GM12878 (cell line): ENCODE data around the gene MAPK1IP1L. TPM values are rescaled to one million over a fixed set of nuclear protein-coding genes. Genes with fewer than 3 reads are reported as not detected.

Experiments
- ATAC-seq: fragments of 200-7000 bp; cut with Tn5 transposase; 3 replicates; pipeline ENCODE4 v1.9.1; 2020; ENCODE audit warnings: mild to moderate bottlenecking, moderate library complexity
- BruUV-seq: library from RNA; stranded (reverse); fragments of 400-500 nt; replicated peaks from 2 replicates; lab custom pipeline; 2021; lab: Mats Ljungman, UMichigan
- CTCF ChIA-PET: fragments of 300-600 bp; sonication (Branson Sonifier 250); formaldehyde crosslinking; extraction: SDS; loops from one replicate; lab custom pipeline; 2021; ENCODE audit warnings: inconsistent platforms; lab: Yijun Ruan, JAX
- POLR2A ChIA-PET: fragments of 350-600 bp; formaldehyde crosslinking; extraction: SDS; loops from one replicate; lab custom pipeline; 2021; ENCODE audit warnings: inconsistent platforms; lab: Charles Lee
- RAD21 ChIA-PET: fragments of 300-600 bp; sonication (Branson Sonifier 250); formaldehyde crosslinking; loops from one replicate; lab custom pipeline; 2023; ENCODE audit warnings: antibody characterized with exemption; ENCODE audit not compliant: unreplicated experiment; lab: Charles Lee
- SMC1A ChIA-PET: fragments of 300-600 bp; sonication (Branson Sonifier 250); formaldehyde crosslinking; loops from one replicate; lab custom pipeline; 2023; ENCODE audit not compliant: unreplicated experiment, uncharacterized antibody; lab: Charles Lee
- DNase-seq: peaks from one replicate; pipeline ENCODE4 v3.0.0-alpha.2; 2011; ENCODE audit warnings: low read depth, low spot score
- FAIRE-seq: peaks from 3 replicates; lab custom pipeline; 2011; peaks lifted over from hg19 to GRCh38; lab: Jason Lieb, UNC
- H2AFZ ChIP-seq: 2 replicates; pipeline ENCODE4 v1.6.0; 2011; ENCODE audit warnings: low read depth, low read length, control low read depth; ENCODE audit not compliant: control insufficient read depth
- H3K27ac ChIP-seq: 2 replicates; pipeline ENCODE4 v1.5.1; 2011; ENCODE audit warnings: control low read depth; ENCODE audit not compliant: control insufficient read depth, insufficient read depth
- H3K27me3 ChIP-seq, 2 experiments: replicated peaks in 1 of 2; 2 replicates each; pipeline versions ENCODE4 v1.6.0 to v1.6.1; 2011; ENCODE audit warnings: low read length in 1 of 2; ENCODE audit not compliant: control insufficient read depth in 2 of 2, insufficient read depth in 2 of 2
- H3K36me3 ChIP-seq, 2 experiments: 2 replicates each; pipeline ENCODE4 v1.5.1; 2011; ENCODE audit warnings: low read length in 1 of 2; ENCODE audit not compliant: control insufficient read depth in 2 of 2, insufficient read depth in 2 of 2
- H3K4me1 ChIP-seq: 2 replicates; pipeline ENCODE4 v1.6.1; 2011; ENCODE audit warnings: mild to moderate bottlenecking, low read length, moderate library complexity, mixed read lengths; ENCODE audit not compliant: control insufficient read depth, insufficient read depth
- H3K4me2 ChIP-seq: 2 replicates; pipeline ENCODE4 v1.6.0; 2011; ENCODE audit warnings: control low read depth; ENCODE audit not compliant: control insufficient read depth, insufficient read depth
- H3K4me3 ChIP-seq: fragments of 200-600 bp; sonication (generic); 2 replicates; pipeline ENCODE4 v1.5.1; 2016
- H3K79me2 ChIP-seq: 2 replicates; pipeline ENCODE4 v1.6.0; 2011; ENCODE audit warnings: low read length; ENCODE audit not compliant: control insufficient read depth, insufficient read depth
- H3K9ac ChIP-seq: 2 replicates; pipeline ENCODE4 v1.8.0; 2011; ENCODE audit warnings: low read length, control low read depth, mixed read lengths; ENCODE audit not compliant: control insufficient read depth, insufficient read depth
- H3K9me3 ChIP-seq: replicated peaks from 3 replicates; pipeline ENCODE4 v1.5.1; 2011; ENCODE audit warnings: mild to moderate bottlenecking, low read length; ENCODE audit not compliant: control insufficient read depth, insufficient read depth
- H4K20me1 ChIP-seq: 2 replicates; pipeline ENCODE4 v1.6.0; 2011; ENCODE audit not compliant: control insufficient read depth, insufficient read depth
- ETV6 ChIP-seq, 2 experiments: fragments of 450-650 bp in 1 of 2; IDR thresholded peaks in 1 of 2; conservative IDR thresholded peaks in 1 of 2; 2 replicates each; pipeline ENCODE4 v1.6.1; 2014; ENCODE audit warnings: antibody characterized with exemption in 1 of 2, borderline replicate concordance in 1 of 2, low read depth in 1 of 2, mild to moderate bottlenecking in 1 of 2, moderate library complexity in 1 of 2
- POLR2AphosphoS5 ChIP-seq: IDR thresholded peaks from 2 replicates; pipeline ENCODE4 v1.6.1; 2011; ENCODE audit warnings: mild to moderate bottlenecking, low read length, inconsistent platforms
- TARDBP ChIP-seq: IDR thresholded peaks from 2 replicates; pipeline ENCODE4 v1.6.1; 2016; ENCODE audit warnings: borderline replicate concordance
- WGBS: methylation state at CpG from one replicate; pipeline ENCODE4 v1.1.6; 2016; ENCODE audit warnings: low lambda C conversion rate; ENCODE audit not compliant: insufficient replicate concordance, insufficient coverage; ENCODE audit errors: missing lambda C conversion rate; 5-methylcytosine and 5-hydroxymethylcytosine counted together
- in situ Hi-C: fragments of 300-500 bp; cut with MboI; formaldehyde crosslinking; loops from 9 replicates; pipeline ENCODE4 v1.14.3; 2018; ENCODE audit warnings: mixed read lengths
- intact Hi-C: fragments of 100-400 bp; cut with micrococcal nuclease; formaldehyde crosslinking; loops from one replicate; pipeline ENCODE4 v1.14.2; 2022; ENCODE audit not compliant: unreplicated experiment
- polyA plus RNA-seq, 11 experiments: library from polyadenylated mRNA; depleted of rRNA in 4 of 11; unstranded in 6 of 11; stranded (reverse) in 5 of 11; fragments of >200 nt; fragmentation: Nextera tagmentation in 4 of 11; fragmentation: Illumina TruSeq in 1 of 11; extraction: Ambion mirVana in 4 of 11; extraction: Trizol in 1 of 11; gene quantifications; 1 replicate in 1 of 11; 2 replicates in 10 of 11; pipeline versions ENCODE4 v1.2.1 to v1.2.3, GENCODE V29; 2011 to 2016; ENCODE audit warnings: inconsistent platforms in 2 of 11, missing spikeins in 2 of 11, low read depth in 1 of 11
- total RNA-seq, 4 experiments: library from RNA; depleted of rRNA in 3 of 4; stranded (reverse); fragments of >200 nt in 3 of 4; fragmentation: Illumina TruSeq in 1 of 4; extraction: Trizol in 1 of 4; gene quantifications; 2 replicates each; pipeline versions ENCODE4 v1.2.1 to v1.2.3, GENCODE V29; 2013 to 2021
- TF ChIP-seq, protein P1 (sequence below): fragments of 150-350 bp; IDR thresholded peaks from 2 replicates; pipeline ENCODE4 v1.6.1; 2014; ENCODE audit warnings: mild to moderate bottlenecking, low read depth, low read length

MAPK1IP1L gene
- total and polyA plus RNA-seq, 10 of the 15 experiments (the other 5 are each of a cell fraction or from before 2014, with no cell fraction given) = 44.6 to 117 (median 73.0) TPM

DNA sequence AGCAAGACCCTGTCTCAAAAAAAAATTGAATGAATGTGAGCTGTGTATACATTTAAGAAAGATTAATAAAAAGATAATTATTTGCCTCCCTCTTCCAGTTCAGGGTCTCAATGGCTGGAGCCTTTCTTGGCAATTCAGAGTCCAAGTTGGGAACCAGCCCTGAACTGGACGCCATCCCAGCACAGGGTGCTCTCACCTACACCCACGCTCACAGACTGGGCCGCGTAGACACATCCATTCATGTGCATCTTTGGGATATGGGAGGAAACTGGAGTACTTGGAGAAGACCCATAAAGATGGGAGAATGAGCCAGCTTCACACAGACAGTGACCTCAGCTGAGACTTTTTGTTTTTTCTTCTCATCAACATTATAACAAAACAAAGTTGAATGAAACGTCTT is 6.5 kb downstream of the MAPK1IP1L start:
- 99% methylated on average over 5 of the region's 5 CpGs for WGBS
- ChIA-PET CTCF (no interaction called here), SMC1A (interaction anchor here (1.0 to 1.2 kb wide), 3 partner anchors 8 to 103 kb away, joined by 3 to 9 read pairs (median 4); no protein-coding TSS in a partner anchor), POLR2A (interaction anchor here (0.5 to 1.2 kb wide), 3 partner anchors 8 to 64 kb away, joined by 3 read pairs; no protein-coding TSS in a partner anchor), RAD21 (no interaction called here)
- intact Hi-C loops (no loop called here), in situ Hi-C loops (no loop called here)
- Histone ChIP-seq H3K27ac (no peak overlapping the region), H3K4me3 (no peak overlapping the region), H2AFZ (no peak overlapping the region), H3K4me1 (no peaks in the 10 kb centered on the region; the same call in 1 of the 2 replicates), H3K9ac (no peak overlapping the region), H3K36me3 (peaks cover under 1 to 11% of the 10 kb centered on the region in 2 experiments; a peak in 3 of 4 replicates), H3K79me2 (peaks cover 88% of the 10 kb centered on the region), H3K4me2 (no peak overlapping the region), H3K9me3 (no peaks in the 10 kb centered on the region; the same call in 2 of the 3 replicates), H3K27me3 (no peaks in the 10 kb centered on the region), H4K20me1 (no peaks in the 10 kb centered on the region)
- no TSS peak for BruUV-seq
- no peak for DNase-seq
- TF ChIP-seq ETV6 (conservative IDR thresholded peaks at IDR 0.05 in 1 of 2, IDR thresholded peaks at IDR 0.05 in 1 of 2; ENCODE audit: borderline replicate concordance in 1 of 2, low read depth in 1 of 2) (no peak), TARDBP (no peak), POLR2AphosphoS5 (peak; percentile 40; the same call in 1 of the 2 replicates)
- TF ChIP-seq, protein P1, sequence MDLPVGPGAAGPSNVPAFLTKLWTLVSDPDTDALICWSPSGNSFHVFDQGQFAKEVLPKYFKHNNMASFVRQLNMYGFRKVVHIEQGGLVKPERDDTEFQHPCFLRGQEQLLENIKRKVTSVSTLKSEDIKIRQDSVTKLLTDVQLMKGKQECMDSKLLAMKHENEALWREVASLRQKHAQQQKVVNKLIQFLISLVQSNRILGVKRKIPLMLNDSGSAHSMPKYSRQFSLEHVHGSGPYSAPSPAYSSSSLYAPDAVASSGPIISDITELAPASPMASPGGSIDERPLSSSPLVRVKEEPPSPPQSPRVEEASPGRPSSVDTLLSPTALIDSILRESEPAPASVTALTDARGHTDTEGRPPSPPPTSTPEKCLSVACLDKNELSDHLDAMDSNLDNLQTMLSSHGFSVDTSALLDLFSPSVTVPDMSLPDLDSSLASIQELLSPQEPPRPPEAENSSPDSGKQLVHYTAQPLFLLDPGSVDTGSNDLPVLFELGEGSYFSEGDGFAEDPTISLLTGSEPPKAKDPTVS = no peak
- no peak for FAIRE-seq
- no peak for ATAC-seq
